Stimulated activated CD4-positive, alpha-beta T cell treated with anti-CD3 and anti-CD28 coated beads, Interleukin-12 subunit alpha, Interleukin-12 subunit beta, amount 100 ng/mL, for 4 hours (primary cell): ENCODE measurements around the gene CASKIN1.

Experiments
- DNase-seq: peaks from one replicate; pipeline ENCODE4 v3.0.0-alpha.2; 2020

CASKIN1 gene

GRCh38 chr16:2190659-2191445 is 5.6 kb downstream of the CASKIN1 start:
- no peak for DNase-seq

- DNase-seq: no peak
Measured at GRCh38 chr16:2190002-2190658, 6.3 kb downstream of the CASKIN1 start.

- DNase-seq: no peak
Measured at GRCh38 chr16:2189252-2189893, 7.0 kb downstream of the CASKIN1 start.

GRCh38 chr16:2188395-2188794 is 8.0 kb downstream of the CASKIN1 start:
- DNase-seq: no peak

GRCh38 chr16:2187212-2187611 is 9.2 kb downstream of the CASKIN1 start:
- DNase-seq: no peak

- no peak for DNase-seq
Measured at GRCh38 chr16:2186505-2186904, 9.9 kb downstream of the CASKIN1 start.

GRCh38 chr16:2186064-2186463 is 10.3 kb downstream of the CASKIN1 start:
- no peak for DNase-seq

GRCh38 chr16:2184962-2185361 is 11.4 kb downstream of the CASKIN1 start:
- no peak for DNase-seq

- no peak for DNase-seq
Measured at GRCh38 chr16:2184346-2184745, 12.1 kb downstream of the CASKIN1 start.

GRCh38 chr16:2183671-2184070 is 12.7 kb downstream of the CASKIN1 start:
- DNase-seq: no peak

- DNase-seq: no peak
Measured at GRCh38 chr16:2181952-2182351, 14.5 kb downstream of the CASKIN1 start.

- DNase-seq: no peak
Measured at GRCh38 chr16:2180962-2181923, 15.2 kb downstream of the CASKIN1 start.

- DNase-seq: no peak
Measured at GRCh38 chr16:2180461-2180860, 15.9 kb downstream of the CASKIN1 start.

- no peak for DNase-seq
Measured at GRCh38 chr16:2179576-2179975, 16.8 kb downstream of the CASKIN1 start.

GRCh38 chr16:2179107-2179501 is 17.3 kb downstream of the CASKIN1 start:
- no peak for DNase-seq

GRCh38 chr16:2178321-2179106 is 17.9 kb downstream of the CASKIN1 start:
- peak; percentile 28 for DNase-seq

GRCh38 chr16:2177561-2177960 is 18.8 kb downstream of the CASKIN1 start:
- DNase-seq: no peak

- no peak for DNase-seq
Measured at GRCh38 chr16:2177101-2177500, 19.3 kb downstream of the CASKIN1 start.

GRCh38 chr16:2176047-2176446 is 20.4 kb downstream of the CASKIN1 start:
- no peak for DNase-seq

GRCh38 chr16:2175454-2175853 is 21.0 kb downstream of the CASKIN1 start:
- DNase-seq: no peak

GRCh38 chr16:2174396-2175131 is 21.8 kb downstream of the CASKIN1 start:
- no peak for DNase-seq
